ENCODE measurements around the gene OR51F1. TPM values are rescaled to one million over a fixed set of nuclear protein-coding genes. Genes with fewer than 3 reads are reported as not detected.

Gene OR51F1
- total RNA-seq, 4 donors from 2014 or later, result not detected

DNA sequence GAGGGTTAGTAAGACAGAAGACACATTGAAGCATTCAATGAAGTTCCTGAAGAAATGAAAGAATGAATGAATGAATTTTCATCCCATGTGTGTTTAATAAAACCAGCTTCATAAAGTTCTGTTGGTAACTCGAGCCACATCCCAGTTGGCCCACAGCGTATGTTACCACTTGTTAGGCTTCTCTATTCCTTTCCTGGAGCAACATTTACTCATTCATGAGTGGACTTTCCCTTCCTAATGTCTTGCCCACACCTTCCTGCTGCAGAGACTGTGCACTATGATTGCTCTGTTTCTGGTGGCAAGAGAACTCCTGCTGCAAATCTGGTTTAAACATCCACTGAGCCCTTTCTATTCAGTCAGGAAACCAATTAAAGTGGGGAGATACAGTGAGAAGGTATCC lies 27.5 kb upstream of the OR51F1 start:
- no peak for DNase-seq (ENCODE audit: low spot score in 2 of 2)
- no peak overlapping the region for H3K4me3 ChIP-seq (ENCODE audit: low read depth, poor library complexity, severe bottlenecking)
- WGBS, 2 donors, result 14 to 22% methylated on average over 2 of the region's 2 CpGs
- TF ChIP-seq POLR2A (IDR thresholded peaks at IDR 0.05), result no peak
- intact Hi-C loops (cut with DNase I; ENCODE audit: low total_unique reads), result no loop called here

DNA sequence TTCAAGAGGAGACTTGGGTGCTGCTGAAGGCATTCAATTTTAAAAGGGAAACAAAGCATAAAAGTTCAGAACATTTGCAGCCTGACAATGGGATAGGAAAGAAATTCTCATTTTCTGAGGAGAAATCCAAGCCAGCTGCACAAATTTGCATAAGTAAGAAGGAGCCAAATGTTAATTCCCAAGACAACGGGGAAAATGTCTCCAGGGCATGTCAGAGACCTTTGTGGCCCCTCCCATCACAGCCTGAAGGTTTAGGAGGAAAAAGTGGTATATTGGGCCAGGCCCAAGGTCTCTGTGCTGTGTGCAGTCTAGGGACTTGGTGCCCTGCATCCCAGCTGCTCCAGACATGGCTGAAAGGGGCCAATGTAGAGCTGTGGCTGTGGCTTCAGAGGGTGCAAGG lies 12.7 kb upstream of the OR51F1 start:
- no peak overlapping the region for H3K4me3 ChIP-seq (ENCODE audit: low read depth, poor library complexity, severe bottlenecking)
- TF ChIP-seq, protein P1, sequence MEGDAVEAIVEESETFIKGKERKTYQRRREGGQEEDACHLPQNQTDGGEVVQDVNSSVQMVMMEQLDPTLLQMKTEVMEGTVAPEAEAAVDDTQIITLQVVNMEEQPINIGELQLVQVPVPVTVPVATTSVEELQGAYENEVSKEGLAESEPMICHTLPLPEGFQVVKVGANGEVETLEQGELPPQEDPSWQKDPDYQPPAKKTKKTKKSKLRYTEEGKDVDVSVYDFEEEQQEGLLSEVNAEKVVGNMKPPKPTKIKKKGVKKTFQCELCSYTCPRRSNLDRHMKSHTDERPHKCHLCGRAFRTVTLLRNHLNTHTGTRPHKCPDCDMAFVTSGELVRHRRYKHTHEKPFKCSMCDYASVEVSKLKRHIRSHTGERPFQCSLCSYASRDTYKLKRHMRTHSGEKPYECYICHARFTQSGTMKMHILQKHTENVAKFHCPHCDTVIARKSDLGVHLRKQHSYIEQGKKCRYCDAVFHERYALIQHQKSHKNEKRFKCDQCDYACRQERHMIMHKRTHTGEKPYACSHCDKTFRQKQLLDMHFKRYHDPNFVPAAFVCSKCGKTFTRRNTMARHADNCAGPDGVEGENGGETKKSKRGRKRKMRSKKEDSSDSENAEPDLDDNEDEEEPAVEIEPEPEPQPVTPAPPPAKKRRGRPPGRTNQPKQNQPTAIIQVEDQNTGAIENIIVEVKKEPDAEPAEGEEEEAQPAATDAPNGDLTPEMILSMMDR (IDR thresholded peaks at IDR 0.05), result no peak
- TF ChIP-seq POLR2A (IDR thresholded peaks at IDR 0.05), result no peak
- DNase-seq (ENCODE audit: low spot score in 2 of 2), result no peak
- intact Hi-C loops (cut with DNase I; ENCODE audit: low total_unique reads), result no loop called here
- WGBS, 2 donors, result 33 to 53% methylated on average over 1 of the region's 1 CpG

DNA sequence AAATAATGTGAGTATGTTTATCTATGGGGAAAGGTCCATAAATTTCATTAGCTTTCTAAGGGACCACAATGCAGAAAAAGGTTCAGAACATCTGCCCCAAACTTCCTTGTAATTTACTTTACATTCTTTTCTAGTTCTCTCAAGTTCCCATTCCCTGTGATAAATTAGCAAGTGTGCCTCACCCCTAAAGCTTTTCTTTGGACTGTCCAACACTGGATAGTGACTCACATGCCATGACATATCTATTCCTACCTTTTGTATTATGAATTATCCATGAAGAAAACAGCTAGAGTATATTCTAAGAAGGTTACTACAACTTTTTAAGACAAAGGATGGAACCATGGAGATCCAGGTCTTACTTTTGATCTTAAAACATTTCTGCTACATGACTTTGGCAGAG lies 1.6 kb downstream of the OR51F1 start:
- DNase-seq (ENCODE audit: low spot score in 2 of 2), result no peak
- no peak overlapping the region for H3K4me3 ChIP-seq (ENCODE audit: low read depth, poor library complexity, severe bottlenecking)
- TF ChIP-seq, protein P1 (IDR thresholded peaks at IDR 0.05), result no peak
- no peak for TF ChIP-seq POLR2A (IDR thresholded peaks at IDR 0.05)
- intact Hi-C loops (cut with DNase I; ENCODE audit: low total_unique reads), result no loop called here

DNA sequence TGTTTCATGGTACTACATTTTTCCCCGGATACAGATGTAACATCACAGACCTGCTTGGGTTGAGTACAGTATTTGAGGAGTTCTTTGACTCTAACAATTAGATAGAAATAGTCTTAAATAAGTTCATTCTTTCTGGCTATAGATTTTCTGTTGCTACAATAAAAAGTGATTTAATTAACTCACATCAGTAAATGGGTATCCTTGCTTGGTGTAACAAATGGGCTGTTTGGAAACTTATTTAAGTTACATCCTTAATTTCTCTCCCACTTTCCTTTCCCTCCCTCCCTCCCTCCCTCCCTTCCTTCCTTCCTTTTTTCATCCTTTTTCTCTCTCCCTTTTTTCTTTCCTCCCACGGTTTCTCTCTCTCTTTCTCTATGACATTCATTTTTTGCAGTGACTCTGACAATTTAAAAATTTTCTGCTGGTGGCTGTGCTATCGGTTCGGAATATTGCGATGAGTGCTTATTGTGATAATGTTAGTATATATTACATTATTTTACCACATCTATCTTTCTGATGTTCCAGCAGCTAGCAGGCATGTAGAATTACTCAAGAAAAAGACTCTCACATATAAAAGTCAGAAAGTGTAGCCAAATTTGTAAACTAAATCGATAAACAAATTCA lies 3.2 kb downstream of the OR51F1 start:
- no peak for TF ChIP-seq POLR2A (IDR thresholded peaks at IDR 0.05)
- TF ChIP-seq, protein P1 (IDR thresholded peaks at IDR 0.05), result no peak
- no peak for DNase-seq (ENCODE audit: low spot score in 2 of 2)
- H3K4me3 ChIP-seq (ENCODE audit: low read depth, poor library complexity, severe bottlenecking), result no peak overlapping the region
- 83 to 87% methylated on average over 6 of the region's 6 CpGs for WGBS, 2 donors
- intact Hi-C loops (cut with DNase I; ENCODE audit: low total_unique reads), result no loop called here

DNA sequence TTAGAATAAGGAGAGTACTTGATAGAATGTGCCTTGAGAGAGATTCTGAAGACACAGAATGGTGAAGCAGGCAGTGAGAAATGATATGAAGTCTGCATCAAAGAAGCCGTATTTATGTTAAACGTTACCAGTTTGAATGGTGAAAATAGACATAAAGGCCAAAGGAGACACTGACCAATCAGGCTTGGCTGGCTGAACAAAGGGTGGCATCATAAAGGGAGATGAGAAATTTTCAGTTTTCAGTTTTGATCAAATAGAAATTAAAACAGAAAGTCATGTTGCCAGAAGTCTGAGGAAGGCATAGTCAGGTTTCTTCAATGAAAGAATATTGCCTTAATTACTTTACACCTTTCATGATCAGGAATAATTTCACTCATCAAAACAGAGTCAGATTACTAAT lies 6.6 kb downstream of the OR51F1 start:
- WGBS, 2 donors, result 75 to 80% methylated on average over 2 of the region's 2 CpGs
- TF ChIP-seq POLR2A (IDR thresholded peaks at IDR 0.05), result no peak
- TF ChIP-seq, protein P1 (IDR thresholded peaks at IDR 0.05), result no peak
- no peak for DNase-seq (ENCODE audit: low spot score in 2 of 2)
- intact Hi-C loops (cut with DNase I; ENCODE audit: low total_unique reads), result loop anchor here (2.0 kb wide), 1 partner anchor 18 kb away; no protein-coding TSS in a partner anchor
- no peak overlapping the region for H3K4me3 ChIP-seq (ENCODE audit: low read depth, poor library complexity, severe bottlenecking)

DNA sequence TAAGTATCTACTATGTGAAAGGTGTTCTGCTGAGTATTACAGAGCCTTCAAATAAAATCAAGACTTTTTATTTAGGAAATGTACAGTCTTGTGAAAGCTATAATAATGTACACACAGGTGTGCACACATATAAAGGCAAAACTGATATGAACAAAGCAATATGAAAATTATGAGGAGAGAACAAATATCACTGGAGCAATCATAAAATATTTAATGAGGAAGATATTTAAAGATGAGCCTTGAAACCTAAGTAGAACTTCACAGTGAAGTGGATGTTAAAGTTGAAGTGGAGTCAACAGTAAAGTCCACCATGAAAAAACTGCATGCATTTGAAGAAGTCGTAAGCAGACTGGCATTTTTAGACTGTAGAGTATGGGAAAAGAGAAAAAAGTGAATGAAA lies 18.5 kb downstream of the OR51F1 start:
- DNase-seq (ENCODE audit: low spot score in 2 of 2), result no peak
- TF ChIP-seq, protein P1 (IDR thresholded peaks at IDR 0.05), result no peak
- TF ChIP-seq POLR2A (IDR thresholded peaks at IDR 0.05), result no peak
- WGBS, 2 donors, result 89 to 93% methylated on average over 1 of the region's 1 CpG
- H3K4me3 ChIP-seq (ENCODE audit: low read depth, poor library complexity, severe bottlenecking), result no peak overlapping the region
- intact Hi-C loops (cut with DNase I; ENCODE audit: low total_unique reads), result no loop called here
